GM12878 (cell line): ENCODE measurements around the gene USP35. TPM values are rescaled to one million over a fixed set of nuclear protein-coding genes. Genes with fewer than 3 reads are reported as not detected.

Experiments used
- ATF2 ChIP-seq: IDR thresholded peaks from 2 replicates; pipeline ENCODE4 v1.6.1; 2012; ENCODE audit warnings: low read length, inconsistent platforms
- CBFB ChIP-seq: IDR thresholded peaks from 2 replicates; pipeline ENCODE4 v1.6.1; 2016; ENCODE audit warnings: antibody characterized with exemption, low read depth
- CEBPB ChIP-seq, 2 experiments: fragments of 150-350 bp in 1 of 2; IDR thresholded peaks; 2 replicates each; pipeline ENCODE4 v1.6.1; 2012 to 2014; ENCODE audit warnings: low read depth in 2 of 2, low read length in 2 of 2, borderline replicate concordance in 1 of 2, inconsistent platforms in 1 of 2
- ETV6 ChIP-seq, 2 experiments: fragments of 450-650 bp in 1 of 2; IDR thresholded peaks in 1 of 2; conservative IDR thresholded peaks in 1 of 2; 2 replicates each; pipeline ENCODE4 v1.6.1; 2014; ENCODE audit warnings: antibody characterized with exemption in 1 of 2, borderline replicate concordance in 1 of 2, low read depth in 1 of 2, mild to moderate bottlenecking in 1 of 2, moderate library complexity in 1 of 2
- EZH2 ChIP-seq: IDR thresholded peaks from 2 replicates; pipeline ENCODE4 v1.6.1; 2012; ENCODE audit warnings: low read depth, mild to moderate bottlenecking, control low read depth, inconsistent platforms, low read length, borderline replicate concordance; ENCODE audit not compliant: control insufficient read depth
- FOXK2 ChIP-seq: fragments of 450-650 bp; IDR thresholded peaks from 2 replicates; pipeline ENCODE4 v1.6.1; 2017; ENCODE audit warnings: mild to moderate bottlenecking, moderate library complexity
- FOXM1 ChIP-seq: IDR thresholded peaks from 2 replicates; pipeline ENCODE4 v1.6.1; 2012; ENCODE audit warnings: low read depth, mild to moderate bottlenecking, inconsistent platforms, low read length, moderate library complexity
- JUNB ChIP-seq: IDR thresholded peaks from 2 replicates; pipeline ENCODE4 v1.6.1; 2016; ENCODE audit warnings: antibody characterized with exemption, mild to moderate bottlenecking
- KDM1A ChIP-seq: fragments of 200-600 bp; sonication (generic); IDR thresholded peaks from 2 replicates; pipeline ENCODE4 v1.6.1; 2016; ENCODE audit warnings: borderline replicate concordance
- MEF2A ChIP-seq: IDR thresholded peaks from 2 replicates; pipeline ENCODE4 v1.6.1; 2011; ENCODE audit warnings: low read depth, mild to moderate bottlenecking, low read length, moderate library complexity; ENCODE audit not compliant: insufficient read depth
- MXI1 ChIP-seq: fragments of 150-350 bp; IDR thresholded peaks from 2 replicates; pipeline ENCODE4 v1.6.1; 2011; ENCODE audit warnings: low read depth, mild to moderate bottlenecking, inconsistent platforms, low read length, improper control_type of control experiment
- NFYA ChIP-seq: IDR thresholded peaks from 2 replicates; pipeline ENCODE4 v1.6.1; 2011; ENCODE audit warnings: low read depth, mild to moderate bottlenecking, low read length, improper control_type of control experiment, borderline replicate concordance
- PAX8 ChIP-seq: fragments of 450-650 bp; IDR thresholded peaks from 2 replicates; pipeline ENCODE4 v1.6.1; 2017; ENCODE audit warnings: mild to moderate bottlenecking, moderate library complexity
- RBBP5 ChIP-seq: fragments of 200-600 bp; sonication (generic); conservative IDR thresholded peaks from 2 replicates; pipeline ENCODE4 v1.6.1; 2016
- RCOR1 ChIP-seq: conservative IDR thresholded peaks from 2 replicates; pipeline ENCODE4 v1.6.1; 2012; ENCODE audit warnings: low read depth, low read length, improper control_type of control experiment
- SMAD1 ChIP-seq: fragments of 450-650 bp; IDR thresholded peaks from 2 replicates; pipeline ENCODE4 v1.6.1; 2018; ENCODE audit warnings: mild to moderate bottlenecking, low read depth; ENCODE audit not compliant: partially characterized antibody
- SMC3 ChIP-seq: IDR thresholded peaks from 2 replicates; pipeline ENCODE4 v1.6.1; 2011; ENCODE audit warnings: low read length, improper control_type of control experiment, borderline replicate concordance
- SUPT20H ChIP-seq: IDR thresholded peaks from 2 replicates; pipeline ENCODE4 v1.6.1; 2011; ENCODE audit warnings: low read depth, mild to moderate bottlenecking, low read length, moderate library complexity, borderline replicate concordance; ENCODE audit not compliant: control insufficient read depth
- SUZ12 ChIP-seq: fragments of 200-600 bp; sonication (generic); IDR thresholded peaks from one replicate; pipeline ENCODE4 v1.6.1; 2018; ENCODE audit warnings: antibody characterized with exemption, mild to moderate bottlenecking; ENCODE audit not compliant: unreplicated experiment
- USF2 ChIP-seq: IDR thresholded peaks from 2 replicates; pipeline ENCODE4 v1.6.1; 2011; ENCODE audit warnings: low read depth, low read length, improper control_type of control experiment, borderline replicate concordance
- ZBED1 ChIP-seq: IDR thresholded peaks from 2 replicates; pipeline ENCODE4 v1.6.1; 2016; ENCODE audit warnings: borderline replicate concordance
- polyA plus RNA-seq, 11 experiments: library from polyadenylated mRNA; depleted of rRNA in 4 of 11; unstranded in 6 of 11; stranded (reverse) in 5 of 11; fragments of >200 nt; fragmentation: Nextera tagmentation in 4 of 11; fragmentation: Illumina TruSeq in 1 of 11; extraction: Ambion mirVana in 4 of 11; extraction: Trizol in 1 of 11; gene quantifications; 1 replicate in 1 of 11; 2 replicates in 10 of 11; pipeline versions ENCODE4 v1.2.1 to v1.2.3, GENCODE V29; 2011 to 2016; ENCODE audit warnings: inconsistent platforms in 2 of 11, missing spikeins in 2 of 11, low read depth in 1 of 11
- total RNA-seq, 4 experiments: library from RNA; depleted of rRNA in 3 of 4; stranded (reverse); fragments of >200 nt in 3 of 4; fragmentation: Illumina TruSeq in 1 of 4; extraction: Trizol in 1 of 4; gene quantifications; 2 replicates each; pipeline versions ENCODE4 v1.2.1 to v1.2.3, GENCODE V29; 2013 to 2021
- TF ChIP-seq, protein P1 (sequence below): fragments of 150-350 bp; IDR thresholded peaks from 2 replicates; pipeline ENCODE4 v1.6.1; 2014; ENCODE audit warnings: mild to moderate bottlenecking, low read depth, low read length
- TF ChIP-seq, protein P2 (sequence below): fragments of 450-650 bp; IDR thresholded peaks from 2 replicates; pipeline ENCODE4 v1.6.1; 2018; ENCODE audit warnings: borderline replicate concordance, mild to moderate bottlenecking; ENCODE audit not compliant: partially characterized antibody

Gene USP35
- total and polyA plus RNA-seq, 10 of the 15 experiments (the other 5 are each of a cell fraction or from before 2014, with no cell fraction given) = 0.13 to 6.4 (median 3.1) TPM; not detected in 1

GRCh38 chr11:78139422-78140391 lies 49.0 kb upstream of the USP35 start, which contains the start of gene ALG8 (continued):
- TF ChIP-seq, protein P1, sequence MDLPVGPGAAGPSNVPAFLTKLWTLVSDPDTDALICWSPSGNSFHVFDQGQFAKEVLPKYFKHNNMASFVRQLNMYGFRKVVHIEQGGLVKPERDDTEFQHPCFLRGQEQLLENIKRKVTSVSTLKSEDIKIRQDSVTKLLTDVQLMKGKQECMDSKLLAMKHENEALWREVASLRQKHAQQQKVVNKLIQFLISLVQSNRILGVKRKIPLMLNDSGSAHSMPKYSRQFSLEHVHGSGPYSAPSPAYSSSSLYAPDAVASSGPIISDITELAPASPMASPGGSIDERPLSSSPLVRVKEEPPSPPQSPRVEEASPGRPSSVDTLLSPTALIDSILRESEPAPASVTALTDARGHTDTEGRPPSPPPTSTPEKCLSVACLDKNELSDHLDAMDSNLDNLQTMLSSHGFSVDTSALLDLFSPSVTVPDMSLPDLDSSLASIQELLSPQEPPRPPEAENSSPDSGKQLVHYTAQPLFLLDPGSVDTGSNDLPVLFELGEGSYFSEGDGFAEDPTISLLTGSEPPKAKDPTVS = no peak
- TF ChIP-seq RBBP5 (no peak), SUPT20H (no peak), USF2 (no peak), ZBED1 (no peak), FOXM1 (peak; percentile 32; the same call in 1 of the 2 replicates), FOXK2 (peak; percentile 34; the same call in 1 of the 2 replicates), KDM1A (no peak), SUZ12 (no peak), CEBPB (IDR thresholded peaks at IDR 0.05; ENCODE audit: borderline replicate concordance in 1 of 2, low read depth in 2 of 2, low read length in 2 of 2) (no peak), MEF2A (no peak), CBFB (peak; percentile 60), ETV6 (conservative IDR thresholded peaks at IDR 0.05 in 1 of 2, IDR thresholded peaks at IDR 0.05 in 1 of 2; ENCODE audit: borderline replicate concordance in 1 of 2, low read depth in 1 of 2) (no peak), RCOR1 (no peak; the same call in 1 of the 2 replicates), SMAD1 (no peak), SMC3 (no peak), NFYA (no peak), JUNB (no peak; the same call in 1 of the 2 replicates), EZH2 (no peak), PAX8 (no peak), MXI1 (peak; percentile 99), ATF2 (no peak)
- TF ChIP-seq, protein P2, sequence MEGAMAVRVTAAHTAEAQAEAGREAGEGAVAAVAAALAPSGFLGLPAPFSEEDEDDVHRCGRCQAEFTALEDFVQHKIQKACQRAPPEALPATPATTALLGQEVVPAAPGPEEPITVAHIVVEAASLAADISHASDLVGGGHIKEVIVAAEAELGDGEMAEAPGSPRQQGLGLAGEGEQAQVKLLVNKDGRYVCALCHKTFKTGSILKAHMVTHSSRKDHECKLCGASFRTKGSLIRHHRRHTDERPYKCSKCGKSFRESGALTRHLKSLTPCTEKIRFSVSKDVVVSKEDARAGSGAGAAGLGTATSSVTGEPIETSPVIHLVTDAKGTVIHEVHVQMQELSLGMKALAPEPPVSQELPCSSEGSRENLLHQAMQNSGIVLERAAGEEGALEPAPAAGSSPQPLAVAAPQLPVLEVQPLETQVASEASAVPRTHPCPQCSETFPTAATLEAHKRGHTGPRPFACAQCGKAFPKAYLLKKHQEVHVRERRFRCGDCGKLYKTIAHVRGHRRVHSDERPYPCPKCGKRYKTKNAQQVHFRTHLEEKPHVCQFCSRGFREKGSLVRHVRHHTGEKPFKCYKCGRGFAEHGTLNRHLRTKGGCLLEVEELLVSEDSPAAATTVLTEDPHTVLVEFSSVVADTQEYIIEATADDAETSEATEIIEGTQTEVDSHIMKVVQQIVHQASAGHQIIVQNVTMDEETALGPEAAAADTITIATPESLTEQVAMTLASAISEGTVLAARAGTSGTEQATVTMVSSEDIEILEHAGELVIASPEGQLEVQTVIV = peak; percentile 65
